HCT116 (cell line): ENCODE measurements around the gene CHAMP1. TPM values are rescaled to one million over a fixed set of nuclear protein-coding genes. Genes with fewer than 3 reads are reported as not detected.

ENCODE experiments used
- ATAC-seq: fragments of 200-7000 bp; cut with Tn5 transposase; 2 replicates; pipeline ENCODE4 v1.9.1; 2020; ENCODE audit warnings: mild to moderate bottlenecking, moderate library complexity
- BruUV-seq: library from RNA; stranded (reverse); fragments of 400-500 nt; replicated peaks from 2 replicates; lab custom pipeline; 2021; lab: Mats Ljungman, UMichigan
- CTCF ChIA-PET: fragments of 300-600 bp; sonication (Branson Sonifier 250); formaldehyde crosslinking; loops from one replicate; lab custom pipeline; 2021; ENCODE audit warnings: antibody characterized with exemption; lab: Charles Lee
- POLR2A ChIA-PET: fragments of 300-600, 350-600 bp; sonication (Branson Sonifier 250); formaldehyde crosslinking; loops from one replicate; lab custom pipeline; 2021; ENCODE audit warnings: antibody characterized with exemption; lab: Charles Lee
- RAD21 ChIA-PET, 2 experiments: fragments of 300-600 bp; sonication (Branson Sonifier 250); formaldehyde crosslinking; loops; one replicate each; lab custom pipeline; 2023; ENCODE audit warnings: low total read pairs in 2 of 2; ENCODE audit not compliant: uncharacterized antibody in 2 of 2, unreplicated experiment in 2 of 2, low non-redundant PET in 1 of 2; lab: Charles Lee
- DNase-seq: peaks from one replicate; pipeline ENCODE4 v3.0.0-alpha.2; 2010; ENCODE audit warnings: low read depth, low spot score
- H2AFZ ChIP-seq: fragments of 200-600 bp; shearing (Covaris generic), sonication (generic); 2 replicates; pipeline ENCODE4 v1.6.1; 2017; ENCODE audit warnings: low read depth, mixed run types, mixed read lengths, antibody characterized with exemption, low read length; ENCODE audit not compliant: poor library complexity, severe bottlenecking
- H3K27ac ChIP-seq: 2 replicates; pipeline ENCODE4 v1.5.1; 2012; ENCODE audit warnings: low read depth, low read length
- H3K27me3 ChIP-seq: fragments of 200-600 bp; sonication (generic); 2 replicates; pipeline ENCODE4 v1.6.1; 2016; ENCODE audit warnings: mixed run types, low read length, mixed read lengths; ENCODE audit not compliant: insufficient read depth
- H3K36me3 ChIP-seq, 2 experiments: fragments of 200-500 bp in 1 of 2; fragments of 200-600 bp in 1 of 2; sonication (Bioruptor generic) in 1 of 2; sonication (generic) in 1 of 2; 2 replicates each; pipeline versions ENCODE4 v1.5.1 to v1.6.1; 2014 to 2016; ENCODE audit warnings: low read length in 2 of 2, inconsistent platforms in 1 of 2, mixed read lengths in 1 of 2, mixed run types in 1 of 2; ENCODE audit not compliant: insufficient read depth in 2 of 2, control insufficient read depth in 1 of 2
- H3K4me1 ChIP-seq, 2 experiments: fragments of 200-600 bp in 1 of 2; sonication (generic) in 1 of 2; 2 replicates each; pipeline versions ENCODE4 v1.5.1 to v1.6.1; 2012 to 2017; ENCODE audit warnings: low read length in 2 of 2, inconsistent platforms in 1 of 2, mild to moderate bottlenecking in 1 of 2, mixed read lengths in 1 of 2, mixed run types in 1 of 2, moderate library complexity in 1 of 2; ENCODE audit not compliant: insufficient read depth in 2 of 2, control insufficient read depth in 1 of 2
- H3K4me2 ChIP-seq: fragments of 200-600 bp; sonication (generic); 2 replicates; pipeline ENCODE4 v1.6.1; 2017; ENCODE audit warnings: mixed run types, low read length, mixed read lengths
- H3K4me3 ChIP-seq, 2 experiments: fragments of 200-600 bp in 1 of 2; sonication (generic) in 1 of 2; replicated peaks in 1 of 2; 2 replicates each; pipeline ENCODE4 v1.5.1; 2011 to 2016; ENCODE audit warnings: low read length in 2 of 2, control low read depth in 1 of 2, low read depth in 1 of 2, mild to moderate bottlenecking in 1 of 2, mixed read lengths in 1 of 2, mixed run types in 1 of 2
- H3K79me2 ChIP-seq: fragments of 200-600 bp; sonication (generic); 2 replicates; pipeline ENCODE4 v1.6.1; 2017; ENCODE audit warnings: mild to moderate bottlenecking, mixed run types, low read length, moderate library complexity, mixed read lengths; ENCODE audit not compliant: insufficient read depth
- H3K9ac ChIP-seq: fragments of 200-600 bp; sonication (generic); 2 replicates; pipeline ENCODE4 v1.6.1; 2016; ENCODE audit warnings: low read length, mixed read lengths
- H3K9me2 ChIP-seq: fragments of 200-600 bp; sonication (generic), shearing (Covaris generic); 2 replicates; pipeline ENCODE4 v1.6.1; 2017; ENCODE audit warnings: mixed run types, mild to moderate bottlenecking, moderate library complexity; ENCODE audit not compliant: insufficient read depth
- H3K9me3 ChIP-seq, 2 experiments: fragments of 200-500 bp in 1 of 2; fragments of 200-600 bp in 1 of 2; sonication (Bioruptor generic) in 1 of 2; sonication (generic) in 1 of 2; 2 replicates each; pipeline ENCODE4 v1.6.1; 2014 to 2017; ENCODE audit warnings: low read length in 2 of 2, mixed read lengths in 2 of 2, inconsistent platforms in 1 of 2, low read depth in 1 of 2, mild to moderate bottlenecking in 1 of 2, mixed run types in 1 of 2, moderate library complexity in 1 of 2; ENCODE audit not compliant: control insufficient read depth in 1 of 2, insufficient read depth in 1 of 2
- H4K20me1 ChIP-seq: fragments of 200-600 bp; sonication (generic), shearing (Covaris generic); 2 replicates; pipeline ENCODE4 v1.6.1; 2017; ENCODE audit warnings: mixed run types, mild to moderate bottlenecking, moderate library complexity; ENCODE audit not compliant: insufficient read depth
- CBX3 ChIP-seq: IDR thresholded peaks from 2 replicates; pipeline ENCODE4 v1.6.1; 2012; ENCODE audit warnings: low read depth
- CEBPB ChIP-seq: IDR thresholded peaks from 2 replicates; pipeline ENCODE4 v1.6.1; 2012; ENCODE audit warnings: low read depth
- EGR1 ChIP-seq: IDR thresholded peaks from 2 replicates; pipeline ENCODE4 v1.6.1; 2012; ENCODE audit warnings: low read depth
- ELF1 ChIP-seq: IDR thresholded peaks from 2 replicates; pipeline ENCODE4 v1.6.1; 2012; ENCODE audit warnings: low read depth, borderline replicate concordance
- EZH2 ChIP-seq: fragments of 200-600 bp; sonication (generic); IDR thresholded peaks from 2 replicates; pipeline ENCODE4 v1.6.1; 2017; ENCODE audit warnings: antibody characterized with exemption, mixed run types
- EZH2phosphoT487 ChIP-seq: fragments of 200-600 bp; IDR thresholded peaks from 2 replicates; pipeline ENCODE4 v1.6.1; 2018; ENCODE audit warnings: antibody characterized with exemption, borderline replicate concordance
- JUND ChIP-seq: IDR thresholded peaks from 2 replicates; pipeline ENCODE4 v1.6.1; 2012
- POLR2A ChIP-seq: IDR thresholded peaks from 2 replicates; pipeline ENCODE4 v1.7.0; 2011; ENCODE audit warnings: borderline replicate concordance; ENCODE audit not compliant: insufficient read depth, insufficient read length; ENCODE audit errors: extremely low read depth
- POLR2AphosphoS5 ChIP-seq: IDR thresholded peaks from 2 replicates; pipeline ENCODE4 v1.6.1; 2011; ENCODE audit warnings: mild to moderate bottlenecking, low read depth, low read length, moderate library complexity
- RAD21 ChIP-seq: IDR thresholded peaks from 2 replicates; pipeline ENCODE4 v1.6.1; 2012; ENCODE audit warnings: low read depth, mild to moderate bottlenecking
- SP1 ChIP-seq: IDR thresholded peaks from 2 replicates; pipeline ENCODE4 v1.6.1; 2012; ENCODE audit warnings: low read depth
- SRF ChIP-seq: IDR thresholded peaks from 2 replicates; pipeline ENCODE4 v1.6.1; 2012; ENCODE audit warnings: low read depth
- YY1 ChIP-seq: IDR thresholded peaks from 2 replicates; pipeline ENCODE4 v1.6.1; 2011; ENCODE audit warnings: low read length, low read depth, moderate library complexity, mild to moderate bottlenecking; ENCODE audit not compliant: insufficient replicate concordance; ENCODE audit errors: extremely low read depth
- ZFX ChIP-seq: fragments of 450-650 bp; IDR thresholded peaks from 2 replicates; pipeline ENCODE4 v1.6.1; 2017
- ZNF274 ChIP-seq: fragments of 200-500 bp; sonication (Bioruptor generic); IDR thresholded peaks from 2 replicates; pipeline ENCODE4 v1.6.1; 2014; ENCODE audit warnings: mild to moderate bottlenecking, low read depth, low read length, inconsistent platforms
- intact Hi-C: fragments of 100-400 bp; cut with micrococcal nuclease; formaldehyde crosslinking; loops from 2 replicates; pipeline ENCODE4 v1.10.0; 2022
- total RNA-seq: library from RNA; stranded (reverse); gene quantifications from one replicate; pipeline ENCODE4 v1.2.1, GENCODE V29; 2021; ENCODE audit not compliant: unreplicated experiment
- TF ChIP-seq, protein P1 (sequence below): IDR thresholded peaks from 2 replicates; pipeline ENCODE4 v1.6.1; 2012
- TF ChIP-seq, protein P2 (sequence below): IDR thresholded peaks from 2 replicates; pipeline ENCODE4 v1.6.1; 2012; ENCODE audit warnings: low read depth
- TF ChIP-seq, protein P3 (sequence below): IDR thresholded peaks from 2 replicates; pipeline ENCODE4 v1.6.1; 2012

The CHAMP1 gene
- total RNA-seq, 1 experiment from 2014 or later: 31.5 TPM

DNA sequence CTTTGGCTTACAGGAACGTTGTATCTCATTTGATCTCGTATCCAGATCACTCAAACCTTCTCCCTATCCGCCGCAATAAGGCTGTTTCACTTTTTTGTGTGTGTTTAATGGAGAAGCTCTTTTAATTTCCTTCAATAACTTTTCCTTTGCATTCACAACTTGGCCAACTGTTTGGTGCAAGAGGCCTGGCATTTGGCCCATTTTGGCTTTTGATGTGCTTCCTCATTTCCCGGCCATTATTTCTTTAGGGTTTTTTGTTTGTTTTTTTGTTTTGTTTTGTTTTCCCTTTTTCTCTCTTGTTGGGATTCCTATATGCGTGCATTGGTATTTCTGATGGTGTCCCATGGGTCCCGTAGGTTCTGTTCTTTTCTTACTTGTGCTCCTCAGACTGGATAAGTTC lies 39.0 kb upstream of the CHAMP1 start:
- Histone ChIP-seq H3K4me2 (no peak overlapping the region), H3K9ac (no peak overlapping the region), H3K36me3 (peaks cover 12 to 14% of the 10 kb centered on the region in 2 experiments; a peak in 3 of 4 replicates), H3K4me1 (peaks cover 6 to 8% of the 10 kb centered on the region in 2 experiments), H3K9me2 (no peaks in the 10 kb centered on the region), H3K79me2 (no peaks in the 10 kb centered on the region), H3K27ac (no peak overlapping the region), H4K20me1 (no peaks in the 10 kb centered on the region), H3K4me3 (no peak overlapping the region), H2AFZ (no peak overlapping the region), H3K27me3 (no peaks in the 10 kb centered on the region), H3K9me3 (no peaks in the 10 kb centered on the region)
- CTCF ChIA-PET: no interaction called here
- BruUV-seq: no TSS peak
- DNase-seq: no peak
- no peak for ATAC-seq
- RAD21 ChIA-PET: no interaction called here
- TF ChIP-seq ZFX: no peak
- no peak for TF ChIP-seq POLR2AphosphoS5
- TF ChIP-seq, protein P1, sequence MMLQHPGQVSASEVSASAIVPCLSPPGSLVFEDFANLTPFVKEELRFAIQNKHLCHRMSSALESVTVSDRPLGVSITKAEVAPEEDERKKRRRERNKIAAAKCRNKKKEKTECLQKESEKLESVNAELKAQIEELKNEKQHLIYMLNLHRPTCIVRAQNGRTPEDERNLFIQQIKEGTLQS: no peak
- TF ChIP-seq RAD21: no peak
- no peak for TF ChIP-seq CEBPB
- no peak for TF ChIP-seq EZH2
- no peak for TF ChIP-seq POLR2A
- TF ChIP-seq EZH2phosphoT487: no peak
- TF ChIP-seq YY1: no peak
- no peak for TF ChIP-seq ELF1
- TF ChIP-seq SRF: no peak
- TF ChIP-seq ZNF274: no peak
- TF ChIP-seq, protein P2, sequence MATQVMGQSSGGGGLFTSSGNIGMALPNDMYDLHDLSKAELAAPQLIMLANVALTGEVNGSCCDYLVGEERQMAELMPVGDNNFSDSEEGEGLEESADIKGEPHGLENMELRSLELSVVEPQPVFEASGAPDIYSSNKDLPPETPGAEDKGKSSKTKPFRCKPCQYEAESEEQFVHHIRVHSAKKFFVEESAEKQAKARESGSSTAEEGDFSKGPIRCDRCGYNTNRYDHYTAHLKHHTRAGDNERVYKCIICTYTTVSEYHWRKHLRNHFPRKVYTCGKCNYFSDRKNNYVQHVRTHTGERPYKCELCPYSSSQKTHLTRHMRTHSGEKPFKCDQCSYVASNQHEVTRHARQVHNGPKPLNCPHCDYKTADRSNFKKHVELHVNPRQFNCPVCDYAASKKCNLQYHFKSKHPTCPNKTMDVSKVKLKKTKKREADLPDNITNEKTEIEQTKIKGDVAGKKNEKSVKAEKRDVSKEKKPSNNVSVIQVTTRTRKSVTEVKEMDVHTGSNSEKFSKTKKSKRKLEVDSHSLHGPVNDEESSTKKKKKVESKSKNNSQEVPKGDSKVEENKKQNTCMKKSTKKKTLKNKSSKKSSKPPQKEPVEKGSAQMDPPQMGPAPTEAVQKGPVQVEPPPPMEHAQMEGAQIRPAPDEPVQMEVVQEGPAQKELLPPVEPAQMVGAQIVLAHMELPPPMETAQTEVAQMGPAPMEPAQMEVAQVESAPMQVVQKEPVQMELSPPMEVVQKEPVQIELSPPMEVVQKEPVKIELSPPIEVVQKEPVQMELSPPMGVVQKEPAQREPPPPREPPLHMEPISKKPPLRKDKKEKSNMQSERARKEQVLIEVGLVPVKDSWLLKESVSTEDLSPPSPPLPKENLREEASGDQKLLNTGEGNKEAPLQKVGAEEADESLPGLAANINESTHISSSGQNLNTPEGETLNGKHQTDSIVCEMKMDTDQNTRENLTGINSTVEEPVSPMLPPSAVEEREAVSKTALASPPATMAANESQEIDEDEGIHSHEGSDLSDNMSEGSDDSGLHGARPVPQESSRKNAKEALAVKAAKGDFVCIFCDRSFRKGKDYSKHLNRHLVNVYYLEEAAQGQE: no peak
- no peak for TF ChIP-seq EGR1
- TF ChIP-seq, protein P3, sequence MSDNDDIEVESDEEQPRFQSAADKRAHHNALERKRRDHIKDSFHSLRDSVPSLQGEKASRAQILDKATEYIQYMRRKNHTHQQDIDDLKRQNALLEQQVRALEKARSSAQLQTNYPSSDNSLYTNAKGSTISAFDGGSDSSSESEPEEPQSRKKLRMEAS: no peak
- TF ChIP-seq CBX3: no peak
- TF ChIP-seq JUND: no peak
- TF ChIP-seq SP1: no peak
- POLR2A ChIA-PET: no interaction called here
- intact Hi-C loops: no loop called here
